Measurements from ENCODE around the gene KLHL29.

Gene KLHL29

GRCh38 chr2:23545811-23546210 is 160.8 kb downstream of the KLHL29 start:
- no peak for DNase-seq
- in situ Hi-C loops (cut with HindIII; ENCODE audit: low pct_ligation_motif_present, low pct_unique_long_range_greater_than_20kb, low sequenced_read_pairs), result no loop called here

DNA sequence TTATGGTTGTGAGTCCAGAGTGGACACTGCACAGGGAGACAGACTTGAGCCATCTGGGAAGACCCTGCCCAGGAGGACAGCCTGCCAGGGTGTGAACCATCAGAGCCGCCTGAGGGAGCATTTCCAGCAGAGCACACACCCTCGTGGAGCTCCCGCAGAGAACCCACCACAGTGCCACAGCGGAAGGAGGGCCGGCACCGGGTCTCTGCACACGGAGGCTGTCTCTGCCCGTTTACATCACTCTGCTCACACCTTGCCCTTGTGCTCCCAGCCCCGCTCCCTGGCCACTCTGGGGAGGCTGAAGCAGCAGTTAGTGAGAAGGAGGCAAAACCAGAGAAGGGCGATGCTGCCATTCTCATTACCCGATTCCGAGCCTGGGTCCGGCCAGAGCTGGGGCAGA is 161.9 kb downstream of the KLHL29 start:
- in situ Hi-C loops (cut with HindIII; ENCODE audit: low pct_ligation_motif_present, low pct_unique_long_range_greater_than_20kb, low sequenced_read_pairs), result no loop called here
- DNase-seq, result no peak

GRCh38 chr2:23547725-23548124 is 162.7 kb downstream of the KLHL29 start:
- in situ Hi-C loops (cut with HindIII; ENCODE audit: low pct_ligation_motif_present, low pct_unique_long_range_greater_than_20kb, low sequenced_read_pairs), result no loop called here
- DNase-seq, result no peak

- no peak for DNase-seq
- in situ Hi-C loops (cut with HindIII; ENCODE audit: low pct_ligation_motif_present, low pct_unique_long_range_greater_than_20kb, low sequenced_read_pairs), result no loop called here
Observed at GRCh38 chr2:23548143-23548769, 163.3 kb downstream of the KLHL29 start.

DNA sequence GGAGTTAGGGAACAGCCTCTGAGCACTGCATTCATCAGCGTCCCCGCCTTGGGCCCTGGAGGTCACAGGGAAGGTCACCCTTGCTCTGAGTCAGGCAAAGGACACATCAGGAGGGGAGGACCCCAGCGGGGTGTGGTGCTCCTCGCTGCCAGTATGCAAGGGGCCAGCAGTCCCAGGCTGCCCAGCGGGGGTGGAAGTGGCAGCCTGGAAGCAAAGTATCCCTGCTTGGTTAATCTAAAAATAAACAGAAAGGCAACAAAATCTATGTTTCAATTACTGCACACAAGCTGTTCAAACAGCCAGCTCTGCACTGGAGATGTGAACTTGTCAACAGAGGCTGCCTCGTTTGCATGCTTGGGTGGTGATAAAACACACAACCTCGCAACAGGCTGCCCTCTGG is 164.1 kb downstream of the KLHL29 start:
- no peak for DNase-seq
- in situ Hi-C loops (cut with HindIII; ENCODE audit: low pct_ligation_motif_present, low pct_unique_long_range_greater_than_20kb, low sequenced_read_pairs), result no loop called here

DNA sequence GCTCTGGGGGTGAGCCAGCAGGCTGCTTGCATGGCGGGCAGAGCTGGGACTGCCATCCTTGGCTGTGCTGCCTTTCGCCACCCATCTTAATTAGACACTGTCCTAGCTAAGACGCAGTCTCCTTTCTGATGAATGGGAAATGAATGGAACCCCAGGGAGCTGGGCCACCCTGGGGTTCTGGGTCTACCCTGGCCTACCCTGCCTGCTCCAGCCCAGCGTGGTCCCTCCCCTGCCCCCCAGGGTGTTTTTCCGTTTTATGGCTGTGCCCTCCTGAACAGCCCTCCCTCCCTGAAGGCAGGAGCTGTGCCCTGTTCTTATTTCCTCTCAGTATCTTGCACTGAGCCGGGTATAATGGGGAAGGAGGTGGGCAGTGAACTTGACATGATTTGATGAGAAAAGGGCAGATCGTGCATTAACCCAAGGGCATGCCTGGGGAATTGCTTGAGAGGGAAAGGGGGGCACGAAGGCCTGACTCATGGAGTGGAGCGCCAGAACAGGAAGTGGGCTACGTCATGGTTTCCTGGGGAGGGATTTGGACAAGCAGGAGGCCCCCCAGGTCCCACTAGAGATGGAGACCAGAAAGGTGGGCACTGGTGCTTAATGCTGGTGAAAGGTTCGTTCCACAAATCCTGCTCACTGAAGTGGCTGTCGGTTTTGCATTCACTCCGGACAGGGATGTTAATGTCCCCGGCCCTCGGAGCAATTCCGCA is 165.0 kb downstream of the KLHL29 start:
- no peak for DNase-seq
- in situ Hi-C loops (cut with HindIII; ENCODE audit: low pct_ligation_motif_present, low pct_unique_long_range_greater_than_20kb, low sequenced_read_pairs), result no loop called here

GRCh38 chr2:23550553-23550952 is 165.6 kb downstream of the KLHL29 start:
- DNase-seq, result no peak
- in situ Hi-C loops (cut with HindIII; ENCODE audit: low pct_ligation_motif_present, low pct_unique_long_range_greater_than_20kb, low sequenced_read_pairs), result no loop called here

DNA sequence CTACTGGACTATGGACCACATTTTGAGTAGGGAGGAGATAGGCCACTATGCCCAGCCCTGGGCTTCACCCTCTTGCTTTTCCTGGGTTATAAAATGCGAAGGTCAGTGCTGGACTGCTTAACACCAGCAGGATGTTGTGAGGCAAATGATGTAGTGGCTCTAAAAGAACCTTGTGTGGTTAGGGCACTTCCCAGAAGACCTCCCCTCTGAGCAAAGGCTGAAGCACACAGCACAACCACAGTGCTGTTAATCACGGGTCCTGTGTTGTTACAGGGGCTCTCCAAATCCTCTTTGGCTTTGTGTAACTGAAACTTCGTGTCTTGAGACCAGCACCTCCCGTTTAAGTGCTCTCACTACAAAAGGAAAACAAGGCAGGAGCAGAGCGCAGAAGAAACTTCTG is 166.9 kb downstream of the KLHL29 start:
- DNase-seq, result no peak
- in situ Hi-C loops (cut with HindIII; ENCODE audit: low pct_ligation_motif_present, low pct_unique_long_range_greater_than_20kb, low sequenced_read_pairs), result no loop called here

DNA sequence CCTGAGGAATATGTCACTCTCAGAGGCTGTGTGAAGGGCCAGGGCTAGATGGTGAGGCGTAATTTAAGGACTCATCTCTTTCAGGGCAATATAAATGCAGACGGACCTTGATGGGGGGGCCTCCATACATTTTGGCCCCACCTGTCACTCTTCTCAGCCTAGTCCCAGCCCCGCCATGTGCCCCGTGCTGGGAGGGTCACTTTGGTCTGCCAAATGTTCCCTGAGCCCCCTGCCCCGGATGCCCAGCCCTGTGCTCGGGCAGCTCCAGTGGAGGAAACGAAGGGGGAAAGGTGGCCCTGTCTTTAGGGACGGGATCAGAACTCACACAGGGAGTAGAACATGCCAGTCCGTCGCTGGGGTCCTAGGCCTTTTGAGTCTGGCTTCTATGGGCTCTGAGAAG is 168.6 kb downstream of the KLHL29 start:
- no peak for DNase-seq
- in situ Hi-C loops (cut with HindIII; ENCODE audit: low pct_ligation_motif_present, low pct_unique_long_range_greater_than_20kb, low sequenced_read_pairs), result no loop called here

DNA sequence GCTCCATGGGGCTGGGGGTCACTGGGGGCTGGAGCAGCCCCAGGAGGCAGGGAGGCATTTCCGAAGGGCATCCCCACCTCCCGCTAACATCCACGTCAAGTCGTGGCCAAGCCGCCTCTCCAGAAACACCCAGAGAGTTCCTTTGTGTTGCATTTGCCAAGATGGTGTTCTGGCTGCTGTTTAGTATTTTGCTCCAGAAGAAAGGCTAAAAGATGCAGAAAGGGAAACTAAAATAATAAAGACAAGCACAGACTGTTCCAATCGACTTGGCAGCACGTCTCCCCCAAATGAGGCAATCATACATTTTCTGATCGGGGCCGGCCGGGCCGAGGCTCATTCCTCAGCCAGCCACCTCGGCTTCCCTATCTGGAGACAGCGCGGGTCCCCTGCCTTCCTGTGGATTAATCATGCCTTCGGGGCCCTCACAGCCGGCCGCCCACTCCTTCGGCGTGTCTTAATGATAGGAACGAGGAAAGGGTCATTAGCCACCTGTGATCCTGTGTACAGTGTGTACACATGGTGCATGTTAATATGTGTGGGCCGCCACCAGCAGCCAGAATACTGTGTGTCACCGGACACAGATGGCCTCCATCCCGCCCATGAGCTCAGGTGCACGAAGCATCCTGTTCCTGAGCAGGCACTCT is 169.2 kb downstream of the KLHL29 start:
- in situ Hi-C loops (cut with HindIII; ENCODE audit: low pct_ligation_motif_present, low pct_unique_long_range_greater_than_20kb, low sequenced_read_pairs), result no loop called here
- DNase-seq, result no peak

- no peak for DNase-seq
- in situ Hi-C loops (cut with HindIII; ENCODE audit: low pct_ligation_motif_present, low pct_unique_long_range_greater_than_20kb, low sequenced_read_pairs), result no loop called here
Observed at GRCh38 chr2:23555944-23556343, 171.0 kb downstream of the KLHL29 start.

GRCh38 chr2:23556929-23557328 is 171.9 kb downstream of the KLHL29 start:
- DNase-seq, result no peak
- in situ Hi-C loops (cut with HindIII; ENCODE audit: low pct_ligation_motif_present, low pct_unique_long_range_greater_than_20kb, low sequenced_read_pairs), result no loop called here

DNA sequence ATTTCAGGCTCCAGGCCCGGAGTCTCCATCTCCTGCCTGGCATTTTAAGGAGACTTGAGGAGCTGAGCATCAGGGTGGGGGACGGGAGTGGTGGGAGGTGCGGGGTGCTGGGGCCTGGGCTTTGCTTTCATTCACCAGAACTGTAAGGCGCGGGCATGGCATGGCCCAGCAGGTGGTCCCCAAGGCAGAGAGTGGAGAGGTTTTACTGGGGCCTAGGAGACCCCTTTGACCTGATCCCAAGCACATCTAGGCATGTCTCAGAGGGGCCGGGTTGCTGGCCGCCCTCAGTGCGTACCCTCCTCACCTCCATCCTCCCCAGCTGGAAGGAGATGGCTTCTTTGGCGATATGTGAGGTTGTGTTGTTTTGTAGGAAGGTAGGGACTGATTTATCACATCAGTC is 172.5 kb downstream of the KLHL29 start:
- no peak for DNase-seq
- in situ Hi-C loops (cut with HindIII; ENCODE audit: low pct_ligation_motif_present, low pct_unique_long_range_greater_than_20kb, low sequenced_read_pairs), result no loop called here

- in situ Hi-C loops (cut with HindIII; ENCODE audit: low pct_ligation_motif_present, low pct_unique_long_range_greater_than_20kb, low sequenced_read_pairs), result no loop called here
- no peak for DNase-seq
Observed at GRCh38 chr2:23559561-23560239, 174.7 kb downstream of the KLHL29 start.

- in situ Hi-C loops (cut with HindIII; ENCODE audit: low pct_ligation_motif_present, low pct_unique_long_range_greater_than_20kb, low sequenced_read_pairs), result no loop called here
- DNase-seq, result no peak
Observed at GRCh38 chr2:23561088-23561487, 176.1 kb downstream of the KLHL29 start.

DNA sequence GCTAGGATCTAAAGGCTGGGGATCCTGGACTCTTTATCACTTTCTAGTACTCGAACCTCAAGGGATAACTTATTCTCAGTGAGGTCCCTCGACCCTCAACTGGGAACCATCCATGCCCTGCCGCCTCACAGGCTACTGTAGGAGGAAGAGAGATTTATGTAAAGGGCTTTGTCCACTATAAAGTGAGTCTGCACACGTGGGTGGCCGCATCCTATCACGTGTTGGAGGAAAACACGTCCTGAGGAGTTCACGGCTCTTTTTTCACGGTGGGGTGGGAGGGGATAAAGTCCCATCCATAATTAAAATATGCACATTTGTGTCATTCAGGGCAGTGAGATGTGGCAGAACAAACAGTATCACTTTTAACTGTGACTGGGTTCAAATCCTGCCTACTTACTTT is 176.6 kb downstream of the KLHL29 start:
- in situ Hi-C loops (cut with HindIII; ENCODE audit: low pct_ligation_motif_present, low pct_unique_long_range_greater_than_20kb, low sequenced_read_pairs), result no loop called here
- DNase-seq, result no peak

- no peak for DNase-seq
- in situ Hi-C loops (cut with HindIII; ENCODE audit: low pct_ligation_motif_present, low pct_unique_long_range_greater_than_20kb, low sequenced_read_pairs), result no loop called here
Observed at GRCh38 chr2:23562143-23562542, 177.2 kb downstream of the KLHL29 start.

DNA sequence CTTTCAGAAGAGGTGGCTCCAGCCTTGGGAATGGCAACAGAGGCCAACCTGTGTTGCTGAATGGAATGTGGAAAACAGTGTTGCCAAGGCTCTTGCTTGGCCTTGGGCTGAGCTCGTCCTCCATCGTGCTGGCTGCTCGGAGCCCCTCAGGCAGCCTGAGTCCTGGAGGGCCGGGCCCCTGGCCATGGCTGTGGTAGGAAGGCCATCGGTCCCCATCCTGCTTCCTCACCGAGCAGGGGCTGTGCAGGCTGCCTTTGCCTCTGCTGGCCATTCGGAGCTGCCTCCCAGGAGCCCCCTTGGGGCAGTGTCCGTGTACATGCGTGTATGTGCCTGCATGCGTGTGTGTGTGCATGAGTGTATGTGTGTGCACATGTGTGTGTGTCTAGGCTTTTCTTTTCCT is 178.2 kb downstream of the KLHL29 start:
- no peak for DNase-seq
- in situ Hi-C loops (cut with HindIII; ENCODE audit: low pct_ligation_motif_present, low pct_unique_long_range_greater_than_20kb, low sequenced_read_pairs), result no loop called here
